PC-9 (cell line): ENCODE measurements around the gene HS3ST4.

Experiments
- CTCF ChIP-seq: fragments of 200-600 bp; sonication (generic); conservative IDR thresholded peaks from 2 replicates; pipeline ENCODE4 v1.6.1; 2017; ENCODE audit warnings: mixed run types, antibody characterized with exemption, mild to moderate bottlenecking, moderate library complexity
- EZH2 ChIP-seq: fragments of 200-600 bp; sonication (generic); IDR thresholded peaks from 2 replicates; pipeline ENCODE4 v1.8.0; 2017; ENCODE audit warnings: antibody characterized with exemption, low read depth

DNA sequence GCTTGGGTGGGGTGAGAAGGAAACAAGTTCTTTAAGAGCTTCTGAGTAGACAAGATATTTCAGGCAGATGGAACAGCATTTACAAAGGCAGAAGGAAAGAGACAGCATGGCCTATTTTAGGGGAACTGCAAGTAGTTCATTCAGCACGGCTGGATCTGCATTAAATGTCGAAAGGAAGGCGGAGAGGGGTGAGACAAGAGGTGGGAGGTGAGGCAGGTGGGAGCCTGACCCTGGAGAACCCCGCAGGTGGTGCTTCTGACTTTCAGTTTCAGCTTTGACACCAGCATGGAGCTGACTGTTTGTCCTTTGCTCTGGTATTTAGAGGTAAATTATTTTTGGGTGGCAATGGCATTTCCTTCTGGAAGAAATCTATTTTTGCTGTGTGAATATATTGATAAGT lies 194.8 kb downstream of the HS3ST4 start:
- TF ChIP-seq EZH2 (no peak), CTCF (no peak)
